H1 (cell line): ENCODE data around the gene FBXO2. TPM values are rescaled to one million over a fixed set of nuclear protein-coding genes. Genes with fewer than 3 reads are reported as not detected.

Source experiments
- CTCF ChIA-PET: fragments of 300-600 bp; sonication (Branson Sonifier 250); formaldehyde crosslinking; loops from one replicate; lab custom pipeline; 2021; ENCODE audit not compliant: partially characterized antibody; lab: Charles Lee
- POLR2A ChIA-PET: fragments of 300-600 bp; sonication (Branson Sonifier 250); formaldehyde crosslinking; loops from one replicate; lab custom pipeline; 2021; ENCODE audit warnings: inconsistent platforms; ENCODE audit not compliant: partially characterized antibody; lab: Charles Lee
- DNase-seq, 2 experiments: peaks; one replicate each; pipeline versions ENCODE4 v3.0.0 to v3.0.0-alpha.2; 2010 to 2022; ENCODE audit warnings: low spot score in 2 of 2, low read depth in 1 of 2, mixed read lengths in 1 of 2
- FAIRE-seq: peaks from 2 replicates; lab custom pipeline; 2011; peaks lifted over from hg19 to GRCh38; lab: Jason Lieb, UNC
- H2AFZ ChIP-seq: 2 replicates; pipeline ENCODE4 v1.8.1; 2012; ENCODE audit warnings: low read length, inconsistent platforms
- H2AK5ac ChIP-seq: 2 replicates; pipeline ENCODE4 v1.6.1; 2013; ENCODE audit warnings: low read depth, low read length
- H2BK120ac ChIP-seq: replicated peaks from 2 replicates; pipeline ENCODE3; 2013; ENCODE audit warnings: low read depth, low read length, inconsistent platforms
- H2BK12ac ChIP-seq: 2 replicates; pipeline ENCODE4 v1.6.1; 2013; ENCODE audit warnings: low read depth, low read length
- H2BK15ac ChIP-seq: 2 replicates; pipeline ENCODE4 v1.6.1; 2013; ENCODE audit warnings: low read length
- H2BK20ac ChIP-seq: 2 replicates; pipeline ENCODE4 v1.6.1; 2013; ENCODE audit warnings: low read length
- H2BK5ac ChIP-seq: 2 replicates; pipeline ENCODE4 v1.6.1; 2013; ENCODE audit warnings: low read depth, low read length
- H3K14ac ChIP-seq: 2 replicates; pipeline ENCODE4 v1.6.1; 2013; ENCODE audit warnings: inconsistent platforms; ENCODE audit not compliant: insufficient read length
- H3K18ac ChIP-seq: 2 replicates; pipeline ENCODE4 v1.6.1; 2013; ENCODE audit warnings: low read length; ENCODE audit errors: extremely low read depth
- H3K23ac ChIP-seq: 2 replicates; pipeline ENCODE4 v1.6.1; 2013; ENCODE audit warnings: inconsistent platforms; ENCODE audit not compliant: insufficient read length
- H3K23me2 ChIP-seq: 2 replicates; pipeline ENCODE4 v1.6.1; 2013; ENCODE audit warnings: low read depth, low read length
- H3K27ac ChIP-seq: 2 replicates; pipeline ENCODE4 v1.6.1; 2011; ENCODE audit warnings: low read depth, low read length, inconsistent platforms
- H3K27me3 ChIP-seq, 4 experiments: replicated peaks in 1 of 4; 1 replicate in 1 of 4; 2 replicates in 3 of 4; pipeline versions ENCODE4 v1.6.1 to v1.8.1; 2011 to 2013; ENCODE audit warnings: low read length in 3 of 4, mild to moderate bottlenecking in 3 of 4, inconsistent platforms in 2 of 4, mixed read lengths in 2 of 4, moderate library complexity in 1 of 4; ENCODE audit not compliant: control insufficient read depth in 3 of 4, insufficient read depth in 3 of 4; ENCODE audit errors: extremely low read depth in 1 of 4
- H3K36me3 ChIP-seq, 4 experiments: 2 replicates each; pipeline versions ENCODE4 v1.6.1 to v1.8.1; 2011 to 2013; ENCODE audit warnings: mild to moderate bottlenecking in 4 of 4, low read length in 3 of 4, moderate library complexity in 2 of 4, control low read depth in 1 of 4, inconsistent platforms in 1 of 4; ENCODE audit not compliant: insufficient read depth in 4 of 4, control insufficient read depth in 2 of 4
- H3K4ac ChIP-seq: replicated peaks from 2 replicates; pipeline ENCODE3; 2013; ENCODE audit warnings: low read length, low read depth, mixed read lengths, inconsistent platforms; ENCODE audit not compliant: insufficient read length
- H3K4me1 ChIP-seq, 4 experiments: replicated peaks in 1 of 4; 1 replicate in 1 of 4; 2 replicates in 3 of 4; pipeline versions ENCODE4 v1.6.1 to v1.8.1; 2011 to 2013; ENCODE audit warnings: low read length in 3 of 4, inconsistent platforms in 2 of 4, mixed read lengths in 1 of 4; ENCODE audit not compliant: insufficient read depth in 4 of 4, control insufficient read depth in 3 of 4
- H3K4me2 ChIP-seq, 2 experiments: 2 replicates each; pipeline versions ENCODE4 v1.6.1 to v1.8.1; 2011 to 2013; ENCODE audit warnings: low read depth in 2 of 2, low read length in 2 of 2, control low read depth in 1 of 2, inconsistent platforms in 1 of 2, mild to moderate bottlenecking in 1 of 2; ENCODE audit not compliant: insufficient read depth in 1 of 2
- H3K4me3 ChIP-seq, 4 experiments: fragments of 200-600, 300-600 bp in 1 of 4; sonication (generic), shearing (Covaris generic), sonication (Bioruptor Twin) in 1 of 4; 2 replicates each; pipeline versions ENCODE4 v1.5.1 to v1.8.1; 2011 to 2016; ENCODE audit warnings: low read length in 4 of 4, low read depth in 3 of 4, control low read depth in 2 of 4, inconsistent platforms in 2 of 4, mild to moderate bottlenecking in 2 of 4, mixed read lengths in 1 of 4, moderate library complexity in 1 of 4; ENCODE audit not compliant: insufficient read depth in 2 of 4; ENCODE audit errors: extremely low read depth in 1 of 4
- H3K56ac ChIP-seq: replicated peaks from 2 replicates; pipeline ENCODE3; 2013; ENCODE audit warnings: low read depth, mild to moderate bottlenecking, mixed read lengths, low read length, inconsistent platforms; ENCODE audit not compliant: insufficient read length
- H3K79me1 ChIP-seq: 2 replicates; pipeline ENCODE4 v1.6.1; 2013; ENCODE audit warnings: low read depth, low read length, control low read depth
- H3K79me2 ChIP-seq, 2 experiments: 2 replicates each; pipeline versions ENCODE4 v1.6.1 to v1.8.1; 2012 to 2013; ENCODE audit warnings: low read length in 2 of 2, mild to moderate bottlenecking in 2 of 2, inconsistent platforms in 1 of 2; ENCODE audit not compliant: insufficient read depth in 2 of 2, control insufficient read depth in 1 of 2
- H3K9ac ChIP-seq, 4 experiments: replicated peaks in 1 of 4; 1 replicate in 1 of 4; 2 replicates in 3 of 4; pipeline versions ENCODE4 v1.6.1 to v1.8.1; 2011 to 2013; ENCODE audit warnings: low read depth in 3 of 4, low read length in 3 of 4, control low read depth in 2 of 4, mild to moderate bottlenecking in 2 of 4, moderate library complexity in 2 of 4, inconsistent platforms in 1 of 4; ENCODE audit errors: extremely low read depth in 1 of 4
- H3K9me3 ChIP-seq, 2 experiments: 2 replicates each; pipeline versions ENCODE4 v1.6.1 to v1.8.1; 2012 to 2013; ENCODE audit warnings: mild to moderate bottlenecking in 2 of 2, moderate library complexity in 2 of 2, control low read depth in 1 of 2, inconsistent platforms in 1 of 2, low read depth in 1 of 2, low read length in 1 of 2, mixed read lengths in 1 of 2; ENCODE audit not compliant: insufficient read depth in 2 of 2
- H4K20me1 ChIP-seq, 2 experiments: replicated peaks in 1 of 2; 2 replicates each; pipeline versions ENCODE3 to v1.8.1; 2011 to 2013; ENCODE audit warnings: inconsistent platforms in 2 of 2, low read length in 2 of 2, mild to moderate bottlenecking in 1 of 2; ENCODE audit not compliant: insufficient read depth in 2 of 2, control insufficient read depth in 1 of 2
- H4K5ac ChIP-seq: 2 replicates; pipeline ENCODE4 v1.6.1; 2013; ENCODE audit warnings: low read length, low read depth, mixed read lengths, inconsistent platforms; ENCODE audit not compliant: insufficient read length
- H4K8ac ChIP-seq: 2 replicates; pipeline ENCODE4 v1.8.0; 2013; ENCODE audit warnings: mild to moderate bottlenecking, moderate library complexity, low read length, inconsistent platforms; ENCODE audit not compliant: insufficient read depth; ENCODE audit errors: extremely low read depth
- H4K91ac ChIP-seq: replicated peaks from 2 replicates; pipeline ENCODE3; 2013; ENCODE audit warnings: low read length, mixed read lengths, inconsistent platforms; ENCODE audit not compliant: insufficient read length
- ASH2L ChIP-seq: fragments of 200-600, 300-600 bp; sonication (generic); IDR thresholded peaks from one replicate; pipeline ENCODE4 v1.7.1; 2017; ENCODE audit warnings: low read length
- BCL11A ChIP-seq, 2 experiments: IDR thresholded peaks; one replicate each; pipeline ENCODE4 v1.6.1; 2011; ENCODE audit warnings: low read depth in 2 of 2, low read length in 2 of 2, mild to moderate bottlenecking in 2 of 2
- BRCA1 ChIP-seq: IDR thresholded peaks from 2 replicates; pipeline ENCODE4 v1.6.1; 2012; ENCODE audit warnings: low read depth, low read length, improper control_type of control experiment
- CBX5 ChIP-seq: fragments of 300-800, 300-1000 bp; sonication (generic); IDR thresholded peaks from 2 replicates; pipeline ENCODE4 v1.7.1; 2016; ENCODE audit warnings: antibody characterized with exemption, low read length, low read depth
- EZH2 ChIP-seq: fragments of 200-600 bp; sonication (generic); IDR thresholded peaks from 2 replicates; pipeline ENCODE4 v1.7.1; 2012; ENCODE audit warnings: low read depth, mild to moderate bottlenecking, moderate library complexity, low read length, inconsistent platforms; ENCODE audit not compliant: severe bottlenecking
- GABPA ChIP-seq: IDR thresholded peaks from 2 replicates; pipeline ENCODE4 v1.6.1; 2011; ENCODE audit warnings: mild to moderate bottlenecking, low read length, moderate library complexity, borderline replicate concordance; ENCODE audit not compliant: insufficient read depth
- GTF2F1 ChIP-seq: IDR thresholded peaks from 2 replicates; pipeline ENCODE4 v1.6.1; 2012; ENCODE audit warnings: low read depth, low read length, improper control_type of control experiment, borderline replicate concordance
- RNF2 ChIP-seq: fragments of 200-900, 300-1000 bp; sonication (generic); IDR thresholded peaks from 2 replicates; pipeline ENCODE4 v1.7.1; 2016; ENCODE audit warnings: borderline replicate concordance, low read depth, mild to moderate bottlenecking, antibody characterized with exemption, low read length; ENCODE audit not compliant: poor library complexity, severe bottlenecking; ENCODE audit errors: missing control alignments
- TEAD4 ChIP-seq: IDR thresholded peaks from 2 replicates; pipeline ENCODE4 v1.6.1; 2012; ENCODE audit warnings: low read depth, low read length, inconsistent platforms, mixed read lengths
- WGBS, 2 experiments: shearing (Covaris generic) in 1 of 2; methylation state at CpG; one replicate each; pipeline versions ENCODE4 v1.1.6 to v1.1.7; 2013 to 2015; ENCODE audit warnings: low lambda C conversion rate in 2 of 2, mixed read lengths in 2 of 2, inconsistent platforms in 1 of 2, low coverage in 1 of 2, missing lambda C conversion rate in 1 of 2; ENCODE audit not compliant: insufficient replicate concordance in 2 of 2, insufficient coverage in 1 of 2, insufficient read length in 1 of 2; ENCODE audit errors: extremely low coverage in 1 of 2, missing lambda C conversion rate in 1 of 2; 5-methylcytosine and 5-hydroxymethylcytosine counted together
- polyA plus RNA-seq, 7 experiments: library from polyadenylated mRNA; depleted of rRNA in 3 of 7; stranded (reverse) in 5 of 7; unstranded in 2 of 7; fragments of >200 nt in 5 of 7; fragments of 200-250 nt in 2 of 7; gene quantifications; 1 replicate in 5 of 7; 2 replicates in 1 of 7; 4 replicates in 1 of 7; pipeline versions ENCODE4 v1.2.1 to v1.2.3, GENCODE V29; 2011 to 2013; ENCODE audit warnings: missing spikeins in 2 of 7, mixed read lengths in 2 of 7
- total RNA-seq: library from RNA; stranded (reverse); fragmentation: NEBNext Ultra II Directional; extraction: Animal tissue kit (Norgen Biotek cat#: 25700); gene quantifications from 2 replicates; pipeline ENCODE4 v1.2.1, GENCODE V29; 2021

Gene FBXO2
- total and polyA plus RNA-seq, 2 of the 8 experiments (the other 6 are each of a cell fraction or from before 2014, with no cell fraction given) = 51.3 to 57.9 TPM

- Histone ChIP-seq H2BK15ac (no peak overlapping the region), H3K4me2 (no peak overlapping the region), H2AK5ac (no peak overlapping the region), H3K56ac (no peak overlapping the region), H3K23ac (no peak overlapping the region), H3K23me2 (no peaks in the 10 kb centered on the region), H3K4me1 (no peaks in the 10 kb centered on the region), H2BK12ac (no peak overlapping the region), H3K18ac (no peak overlapping the region), H3K4ac (no peak overlapping the region), H2BK120ac (no peak overlapping the region), H3K9ac (no peak overlapping the region), H4K5ac (no peak overlapping the region), H3K36me3 (no peaks in the 10 kb centered on the region), H3K79me1 (no peaks in the 10 kb centered on the region), H3K79me2 (no peaks in the 10 kb centered on the region), H3K27me3 (no peaks in the 10 kb centered on the region), H3K9me3 (no peaks in the 10 kb centered on the region), H2AFZ (no peak overlapping the region), H3K27ac (no peak overlapping the region), H3K4me3 (no peak overlapping the region), H2BK20ac (no peak overlapping the region), H4K8ac (no peak overlapping the region), H2BK5ac (no peak overlapping the region), H4K91ac (no peak overlapping the region), H4K20me1 (peaks cover 0 to 1% of the 10 kb centered on the region in 2 experiments), H3K14ac (no peak overlapping the region)
- no peak for FAIRE-seq
- ChIA-PET CTCF (interaction anchor here (0.7 to 6.3 kb wide), 58 partner anchors 8 to 604 kb away, joined by 3 to 66 read pairs (median 4); partner anchors contain the start of genes DISP3 and MTOR), POLR2A (interaction anchor here (0.9 to 3.4 kb wide), 9 partner anchors 8 to 605 kb away, joined by 3 to 12 read pairs (median 4); partner anchors contain the start of genes DISP3, DRAXIN and MTOR)
- no peak for TF ChIP-seq TEAD4
- TF ChIP-seq CBX5 = no peak
- TF ChIP-seq RNF2 = no peak
- no peak for TF ChIP-seq EZH2
- no peak for TF ChIP-seq BRCA1
- TF ChIP-seq GTF2F1 = no peak
- no peak for TF ChIP-seq GABPA
- TF ChIP-seq ASH2L = no peak
- TF ChIP-seq BCL11A (IDR thresholded peaks at IDR 0.05; ENCODE audit: low read depth in 2 of 2, low read length in 2 of 2) = no peak
- no peak for DNase-seq
- WGBS, 2 experiments = 84% methylated on average over 5 of the region's 5 CpGs; no CpG with 5 or more reads in 1 of the 2 experiments
Observed at GRCh38 chr1:11641776-11642305, 12.4 kb downstream of the FBXO2 start.
